ENCODE results near the gene KISS1R.

KISS1R gene

DNA sequence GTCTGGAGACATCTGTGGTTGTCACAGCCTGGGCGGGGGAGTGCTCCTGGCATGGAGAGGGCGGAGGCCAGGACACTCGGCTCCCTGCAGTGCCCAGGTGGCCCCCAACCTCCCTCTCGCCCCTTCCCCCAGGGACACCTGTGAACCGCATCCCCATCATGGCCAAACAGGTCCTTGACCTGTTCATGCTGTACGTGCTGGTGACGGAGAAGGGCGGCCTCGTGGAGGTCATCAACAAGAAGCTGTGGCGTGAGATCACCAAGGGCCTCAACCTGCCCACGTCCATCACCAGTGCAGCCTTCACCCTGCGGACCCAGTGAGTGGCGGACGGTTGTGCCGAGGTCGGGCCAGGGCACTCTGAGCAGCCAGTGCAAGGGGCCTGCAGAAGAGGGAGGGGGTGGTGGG is 47.0 kb downstream of the KISS1R start:
- H3K27ac ChIP-seq (ENCODE audit: low read length), result no peak overlapping the region
- no peaks in the 10 kb centered on the region for H3K79me2 ChIP-seq (ENCODE audit: low read length)
- H4K20me1 ChIP-seq (ENCODE audit: insufficient read depth, low read length), result no peaks in the 10 kb centered on the region
- no peaks in the 10 kb centered on the region for H3K9me3 ChIP-seq (replicated peaks; ENCODE audit: insufficient read depth, low read length)
- no peak overlapping the region for H3K4me3 ChIP-seq (ENCODE audit: low read length)
- DNase-seq, result no peak
- H3K4me2 ChIP-seq (ENCODE audit: low read depth, low read length), result no peak overlapping the region
- H3F3A ChIP-seq (ENCODE audit: insufficient read depth, low read length), result no peaks in the 10 kb centered on the region
- TF ChIP-seq EZH2phosphoT487 (IDR thresholded peaks at IDR 0.05; ENCODE audit: low read length) (no peak), EZH2 (optimal IDR thresholded peaks at IDR 0.05; ENCODE audit: low read depth, low read length) (no peak)
- TF ChIP-seq, protein P1, sequence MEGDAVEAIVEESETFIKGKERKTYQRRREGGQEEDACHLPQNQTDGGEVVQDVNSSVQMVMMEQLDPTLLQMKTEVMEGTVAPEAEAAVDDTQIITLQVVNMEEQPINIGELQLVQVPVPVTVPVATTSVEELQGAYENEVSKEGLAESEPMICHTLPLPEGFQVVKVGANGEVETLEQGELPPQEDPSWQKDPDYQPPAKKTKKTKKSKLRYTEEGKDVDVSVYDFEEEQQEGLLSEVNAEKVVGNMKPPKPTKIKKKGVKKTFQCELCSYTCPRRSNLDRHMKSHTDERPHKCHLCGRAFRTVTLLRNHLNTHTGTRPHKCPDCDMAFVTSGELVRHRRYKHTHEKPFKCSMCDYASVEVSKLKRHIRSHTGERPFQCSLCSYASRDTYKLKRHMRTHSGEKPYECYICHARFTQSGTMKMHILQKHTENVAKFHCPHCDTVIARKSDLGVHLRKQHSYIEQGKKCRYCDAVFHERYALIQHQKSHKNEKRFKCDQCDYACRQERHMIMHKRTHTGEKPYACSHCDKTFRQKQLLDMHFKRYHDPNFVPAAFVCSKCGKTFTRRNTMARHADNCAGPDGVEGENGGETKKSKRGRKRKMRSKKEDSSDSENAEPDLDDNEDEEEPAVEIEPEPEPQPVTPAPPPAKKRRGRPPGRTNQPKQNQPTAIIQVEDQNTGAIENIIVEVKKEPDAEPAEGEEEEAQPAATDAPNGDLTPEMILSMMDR (IDR thresholded peaks at IDR 0.05; ENCODE audit: low read length), result no peak
- no peak overlapping the region for H3K9ac ChIP-seq (ENCODE audit: low read length)
- H3K27me3 ChIP-seq (replicated peaks; ENCODE audit: insufficient read depth, low read length), result no peaks in the 10 kb centered on the region
- H3K4me1 ChIP-seq (ENCODE audit: low read length), result no peaks in the 10 kb centered on the region
- H2AFZ ChIP-seq (ENCODE audit: low read length), result no peak overlapping the region
- H3K36me3 ChIP-seq (replicated peaks; ENCODE audit: insufficient read depth, low read length), result peaks cover 10% of the 10 kb centered on the region; the same call in 1 of the 2 replicates
- no peaks in the 10 kb centered on the region for H3K9me2 ChIP-seq (replicated peaks; ENCODE audit: insufficient read depth, low read length)

DNA sequence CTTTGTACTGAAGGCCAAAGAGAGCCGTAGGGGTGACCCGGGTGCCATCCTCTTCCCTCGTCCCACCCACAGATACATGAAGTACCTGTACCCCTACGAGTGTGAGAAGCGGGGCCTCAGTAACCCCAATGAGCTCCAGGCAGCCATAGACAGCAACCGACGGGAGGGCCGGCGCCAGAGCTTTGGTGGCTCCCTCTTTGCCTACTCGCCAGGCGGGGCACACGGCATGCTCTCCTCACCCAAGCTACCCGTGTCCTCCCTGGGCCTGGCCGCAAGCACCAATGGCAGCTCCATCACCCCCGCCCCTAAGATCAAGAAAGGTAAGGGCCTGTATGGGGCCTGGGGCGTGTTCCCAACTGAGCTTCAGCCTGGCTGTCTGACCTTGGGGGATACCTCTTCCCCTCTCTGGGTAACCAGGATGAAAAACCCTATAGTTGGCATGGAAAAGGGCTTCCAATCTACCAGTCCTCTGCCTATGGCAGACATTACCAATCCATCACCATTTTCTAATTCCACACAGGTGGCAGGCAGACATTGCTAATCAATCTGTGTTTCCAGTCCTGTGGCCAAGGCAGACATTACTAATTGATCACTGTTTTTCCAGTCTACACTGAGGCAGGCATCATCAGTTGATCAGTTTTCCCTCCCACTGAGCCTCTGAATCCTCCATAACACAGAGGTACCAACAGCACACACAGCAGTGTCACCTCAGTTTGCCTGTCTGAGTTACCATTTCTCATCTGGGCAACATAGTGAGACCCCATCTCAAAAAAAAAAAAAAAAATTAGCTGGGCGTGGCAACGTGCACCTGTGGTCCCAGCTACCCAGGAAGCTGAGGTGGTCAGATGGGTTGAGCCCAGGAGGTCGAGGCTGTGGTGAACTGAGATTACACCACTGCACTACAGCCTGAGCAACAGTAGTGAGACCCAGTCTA is 47.9 kb downstream of the KISS1R start:
- no peak for DNase-seq
- H3K27me3 ChIP-seq (replicated peaks; ENCODE audit: insufficient read depth, low read length), result no peaks in the 10 kb centered on the region
- H3K9me3 ChIP-seq (replicated peaks; ENCODE audit: insufficient read depth, low read length), result no peaks in the 10 kb centered on the region
- H3K27ac ChIP-seq (ENCODE audit: low read length), result no peak overlapping the region
- no peak overlapping the region for H2AFZ ChIP-seq (ENCODE audit: low read length)
- no peaks in the 10 kb centered on the region for H3F3A ChIP-seq (ENCODE audit: insufficient read depth, low read length)
- H3K9ac ChIP-seq (ENCODE audit: low read length), result no peak overlapping the region
- H3K4me2 ChIP-seq (ENCODE audit: low read depth, low read length), result no peak overlapping the region
- TF ChIP-seq, protein P1 (IDR thresholded peaks at IDR 0.05; ENCODE audit: low read length), result no peak
- TF ChIP-seq EZH2phosphoT487 (IDR thresholded peaks at IDR 0.05; ENCODE audit: low read length) (no peak), EZH2 (optimal IDR thresholded peaks at IDR 0.05; ENCODE audit: low read depth, low read length) (no peak)
- peaks cover 10% of the 10 kb centered on the region for H3K36me3 ChIP-seq (replicated peaks; ENCODE audit: insufficient read depth, low read length)
- no peak overlapping the region for H3K4me3 ChIP-seq (ENCODE audit: low read length)
- H3K79me2 ChIP-seq (ENCODE audit: low read length), result no peaks in the 10 kb centered on the region
- no peaks in the 10 kb centered on the region for H4K20me1 ChIP-seq (ENCODE audit: insufficient read depth, low read length)
- H3K4me1 ChIP-seq (ENCODE audit: low read length), result no peaks in the 10 kb centered on the region
- H3K9me2 ChIP-seq (replicated peaks; ENCODE audit: insufficient read depth, low read length), result no peaks in the 10 kb centered on the region

DNA sequence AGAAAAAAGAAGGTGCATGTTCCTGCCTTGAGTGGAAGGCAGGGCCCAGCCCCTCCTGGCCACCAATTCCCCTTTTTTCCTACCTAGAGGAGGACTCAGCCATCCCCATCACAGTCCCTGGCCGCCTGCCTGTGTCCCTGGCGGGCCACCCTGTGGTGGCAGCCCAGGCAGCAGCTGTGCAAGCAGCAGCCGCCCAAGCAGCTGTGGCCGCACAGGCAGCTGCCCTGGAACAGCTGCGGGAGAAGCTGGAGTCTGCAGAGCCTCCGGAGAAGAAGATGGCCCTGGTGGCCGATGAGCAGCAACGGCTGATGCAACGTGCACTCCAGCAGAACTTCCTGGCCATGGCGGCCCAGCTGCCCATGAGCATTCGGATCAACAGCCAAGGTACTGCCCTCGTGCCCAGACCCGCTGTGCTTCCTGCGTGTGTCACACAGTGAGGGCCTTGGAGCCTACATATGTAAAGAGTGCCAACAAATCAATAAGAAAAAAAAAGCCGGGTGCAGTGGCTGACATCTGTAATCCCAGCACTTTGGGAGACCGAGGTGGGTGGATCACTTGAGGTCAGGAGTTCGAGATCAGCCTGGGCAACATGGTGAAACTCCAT is 49.5 kb downstream of the KISS1R start:
- H4K20me1 ChIP-seq (ENCODE audit: insufficient read depth, low read length), result no peaks in the 10 kb centered on the region
- DNase-seq, result no peak
- H2AFZ ChIP-seq (ENCODE audit: low read length), result no peak overlapping the region
- no peaks in the 10 kb centered on the region for H3K9me3 ChIP-seq (replicated peaks; ENCODE audit: insufficient read depth, low read length)
- no peak for TF ChIP-seq EZH2 (optimal IDR thresholded peaks at IDR 0.05; ENCODE audit: low read depth, low read length)
- H3K79me2 ChIP-seq (ENCODE audit: low read length), result no peaks in the 10 kb centered on the region
- no peaks in the 10 kb centered on the region for H3K4me1 ChIP-seq (ENCODE audit: low read length)
- no peak overlapping the region for H3K9ac ChIP-seq (ENCODE audit: low read length)
- no peak overlapping the region for H3K4me2 ChIP-seq (ENCODE audit: low read depth, low read length)
- H3K9me2 ChIP-seq (replicated peaks; ENCODE audit: insufficient read depth, low read length), result no peaks in the 10 kb centered on the region
- no peaks in the 10 kb centered on the region for H3K27me3 ChIP-seq (replicated peaks; ENCODE audit: insufficient read depth, low read length)
- H3F3A ChIP-seq (ENCODE audit: insufficient read depth, low read length), result no peaks in the 10 kb centered on the region
- peaks cover 19% of the 10 kb centered on the region for H3K36me3 ChIP-seq (replicated peaks; ENCODE audit: insufficient read depth, low read length)
- H3K4me3 ChIP-seq (ENCODE audit: low read length), result no peak overlapping the region
- no peak overlapping the region for H3K27ac ChIP-seq (ENCODE audit: low read length)
